Measurements from ENCODE around the gene NBPF26. TPM values are rescaled to one million over a fixed set of nuclear protein-coding genes. Genes with fewer than 3 reads are reported as not detected.
A peak's percentile ranks its signal among the peaks of the same experiment; 100 is the strongest.
"Not testable (repeated sequence)": the region's sequence is repeated elsewhere in the genome, so short reads cannot be mapped to it uniquely, and the experiment has no call there.

The NBPF26 gene
- total RNA-seq, 2 experiments from 2014 or later, result 24.7 to 27.1 TPM

- H3K4me1 Mint-ChIP-seq (ENCODE audit: low read depth); intact Hi-C loops (cut with micrococcal nuclease); H3K9me3 Mint-ChIP-seq; H3K27ac Mint-ChIP-seq; DNase-seq; CTCF ChIA-PET; H3K27me3 Mint-ChIP-seq; POLR2A ChIA-PET; H3K36me3 Mint-ChIP-seq; H3K4me3 Mint-ChIP-seq: not testable (repeated sequence)
Measured at GRCh38 chr1:120825051-120825450, 101.3 kb downstream of the NBPF26 start.

GRCh38 chr1:120826623-120827022 lies 102.9 kb downstream of the NBPF26 start:
- H3K27me3 Mint-ChIP-seq; H3K4me1 Mint-ChIP-seq (ENCODE audit: low read depth); H3K27ac Mint-ChIP-seq; POLR2A ChIA-PET; H3K9me3 Mint-ChIP-seq; H3K4me3 Mint-ChIP-seq; DNase-seq; intact Hi-C loops (cut with micrococcal nuclease); H3K36me3 Mint-ChIP-seq; CTCF ChIA-PET: not testable (repeated sequence)

- H3K9me3 Mint-ChIP-seq; H3K27me3 Mint-ChIP-seq; POLR2A ChIA-PET; CTCF ChIA-PET; H3K4me1 Mint-ChIP-seq (ENCODE audit: low read depth); H3K36me3 Mint-ChIP-seq; intact Hi-C loops (cut with micrococcal nuclease): not testable (repeated sequence)
- Mint-ChIP-seq H3K27ac (peak overlapping the region; percentile 93), H3K4me3 (peak overlapping the region; percentile 89)
- peak; percentile 88 for DNase-seq
Measured at GRCh38 chr1:120844186-120844944, 120.6 kb downstream of the NBPF26 start.

- CTCF ChIA-PET; H3K4me1 Mint-ChIP-seq (ENCODE audit: low read depth); H3K27me3 Mint-ChIP-seq; H3K36me3 Mint-ChIP-seq; H3K9me3 Mint-ChIP-seq; intact Hi-C loops (cut with micrococcal nuclease); POLR2A ChIA-PET; DNase-seq: not testable (repeated sequence)
- Mint-ChIP-seq H3K4me3 (peak overlapping the region; percentile 89), H3K27ac (peak overlapping the region; percentile 81)
Measured at GRCh38 chr1:120844945-120845330, 121.2 kb downstream of the NBPF26 start.

GRCh38 chr1:120849400-120850286 lies 125.9 kb downstream of the NBPF26 start:
- POLR2A ChIA-PET, result interaction anchor here (1.3 kb wide), 1 partner anchor 93 kb away, joined by 21 read pairs; no protein-coding TSS in a partner anchor
- peak overlapping the region; percentile 99 for H3K27ac Mint-ChIP-seq

GRCh38 chr1:120850287-120850536 lies 126.5 kb downstream of the NBPF26 start:
- H3K36me3 Mint-ChIP-seq, CTCF ChIA-PET, DNase-seq, H3K27me3 Mint-ChIP-seq, H3K9me3 Mint-ChIP-seq: not testable (repeated sequence)
- intact Hi-C loops (cut with micrococcal nuclease), result loop anchor here (10.0 kb wide), 1 partner anchor 95 kb away; no protein-coding TSS in a partner anchor
- POLR2A ChIA-PET, result interaction anchor here (1.3 kb wide), 1 partner anchor 92 kb away, joined by 21 read pairs; no protein-coding TSS in a partner anchor
- Mint-ChIP-seq H3K4me1 (ENCODE audit: low read depth) (peaks cover 15% of the 10 kb centered on the region), H3K4me3 (peak overlapping the region; percentile 95), H3K27ac (peak overlapping the region; percentile 99)

More at GRCh38 chr1:120849400-120850286, 125.9 kb downstream of the NBPF26 start:
- H3K9me3 Mint-ChIP-seq; H3K36me3 Mint-ChIP-seq; H3K4me1 Mint-ChIP-seq (ENCODE audit: low read depth); CTCF ChIA-PET; H3K27me3 Mint-ChIP-seq: not testable (repeated sequence)
- intact Hi-C loops (cut with micrococcal nuclease), result loop anchor here (10.0 kb wide), 1 partner anchor 95 kb away; no protein-coding TSS in a partner anchor
- peak overlapping the region; percentile 95 for H3K4me3 Mint-ChIP-seq
- peak; percentile 58 for DNase-seq

- Mint-ChIP-seq H3K4me3 (peak overlapping the region; percentile 95), H3K4me1 (ENCODE audit: low read depth) (peaks cover 17% of the 10 kb centered on the region), H3K27ac (peak overlapping the region; percentile 99)
- H3K9me3 Mint-ChIP-seq, CTCF ChIA-PET, H3K36me3 Mint-ChIP-seq, H3K27me3 Mint-ChIP-seq: not testable (repeated sequence)
- DNase-seq, result peak; percentile 94
- POLR2A ChIA-PET, result interaction anchor here (0.6 to 1.3 kb wide), 2 partner anchors 91 to 247 kb away, joined by 4 to 21 read pairs; no protein-coding TSS in a partner anchor
- intact Hi-C loops (cut with micrococcal nuclease), result loop anchor here (10.0 kb wide), 1 partner anchor 94 kb away; no protein-coding TSS in a partner anchor
Measured at GRCh38 chr1:120850537-120851421, 127.0 kb downstream of the NBPF26 start.

- intact Hi-C loops (cut with micrococcal nuclease), result loop anchor here (10.0 kb wide), 1 partner anchor 87 kb away; no protein-coding TSS in a partner anchor
- H3K4me3 Mint-ChIP-seq, H3K27ac Mint-ChIP-seq, H3K36me3 Mint-ChIP-seq, POLR2A ChIA-PET, CTCF ChIA-PET, H3K9me3 Mint-ChIP-seq, H3K27me3 Mint-ChIP-seq, DNase-seq: not testable (repeated sequence)
- peaks cover 15% of the 10 kb centered on the region for H3K4me1 Mint-ChIP-seq (ENCODE audit: low read depth)
Measured at GRCh38 chr1:120858144-120858543, 134.4 kb downstream of the NBPF26 start.

GRCh38 chr1:120859615-120860234 lies 136.0 kb downstream of the NBPF26 start:
- H3K27ac Mint-ChIP-seq, POLR2A ChIA-PET, H3K27me3 Mint-ChIP-seq: not testable (repeated sequence)

GRCh38 chr1:120878206-120878605 lies 154.5 kb downstream of the NBPF26 start:
- H3K27ac Mint-ChIP-seq; H3K4me3 Mint-ChIP-seq; H3K4me1 Mint-ChIP-seq (ENCODE audit: low read depth); H3K9me3 Mint-ChIP-seq; H3K36me3 Mint-ChIP-seq; intact Hi-C loops (cut with micrococcal nuclease); POLR2A ChIA-PET; CTCF ChIA-PET; DNase-seq; H3K27me3 Mint-ChIP-seq: not testable (repeated sequence)

More at GRCh38 chr1:120859615-120860234, 136.0 kb downstream of the NBPF26 start:
- H3K4me1 Mint-ChIP-seq (ENCODE audit: low read depth), result peaks cover 11% of the 10 kb centered on the region
- H3K36me3 Mint-ChIP-seq, DNase-seq, CTCF ChIA-PET, H3K4me3 Mint-ChIP-seq, H3K9me3 Mint-ChIP-seq: not testable (repeated sequence)
- intact Hi-C loops (cut with micrococcal nuclease), result loop anchor here (10.0 kb wide), 1 partner anchor 85 kb away; no protein-coding TSS in a partner anchor

- H3K4me1 Mint-ChIP-seq (ENCODE audit: low read depth); CTCF ChIA-PET; DNase-seq; H3K9me3 Mint-ChIP-seq; H3K27me3 Mint-ChIP-seq; H3K27ac Mint-ChIP-seq; POLR2A ChIA-PET; H3K4me3 Mint-ChIP-seq; intact Hi-C loops (cut with micrococcal nuclease); H3K36me3 Mint-ChIP-seq: not testable (repeated sequence)
Measured at GRCh38 chr1:120880056-120880455, 156.3 kb downstream of the NBPF26 start.
